Activated T-helper 2 cell treated with anti-CD3 and anti-CD28 coated beads, Interferon-gamma antibody, Interleukin-2, Interleukin-4, amounts not matched to agents 10 μg/mL and 5 μg/mL and 100 μg/mL, durations not matched to agents 14 hours and 24 hours and 36 hours (primary cell): ENCODE measurements around the gene SLC7A7. TPM values are rescaled to one million over a fixed set of nuclear protein-coding genes. Genes with fewer than 3 reads are reported as not detected.
A peak's percentile ranks its signal among the peaks of the same experiment; 100 is the strongest.
"Not testable (repeated sequence)": the region's sequence is repeated elsewhere in the genome, so short reads cannot be mapped to it uniquely, and the experiment has no call there.

Source experiments
- DNase-seq: peaks from one replicate; pipeline ENCODE4 v3.0.0; 2021; ENCODE audit warnings: low spot score
- H3K27ac Mint-ChIP-seq: one replicate; pipeline ENCODE4 v1.8.0; 2021; ENCODE audit warnings: mixed read lengths
- H3K27me3 Mint-ChIP-seq: one replicate; pipeline ENCODE4 v1.8.0; 2021; ENCODE audit warnings: low read depth, mixed read lengths
- H3K36me3 Mint-ChIP-seq: one replicate; pipeline ENCODE4 v1.8.0; 2021; ENCODE audit warnings: low read depth, mixed read lengths
- H3K4me1 Mint-ChIP-seq: one replicate; pipeline ENCODE4 v1.8.0; 2021; ENCODE audit warnings: low read depth, mixed read lengths
- H3K4me3 Mint-ChIP-seq: one replicate; pipeline ENCODE4 v1.8.0; 2021; ENCODE audit warnings: low read depth, mild to moderate bottlenecking, moderate library complexity, mixed read lengths
- H3K9me3 Mint-ChIP-seq: one replicate; pipeline ENCODE4 v1.8.0; 2021; ENCODE audit warnings: mixed read lengths
- intact Hi-C: fragments of 100-400 bp; cut with micrococcal nuclease; formaldehyde crosslinking; loops from one replicate; pipeline ENCODE4 v1.15.1; 2023
- total RNA-seq: library from RNA; stranded (reverse); gene quantifications from 2 replicates; pipeline ENCODE4 v1.2.3, GENCODE V29; 2022

Gene SLC7A7
- total RNA-seq, 1 donor from 2014 or later, result not detected

DNA sequence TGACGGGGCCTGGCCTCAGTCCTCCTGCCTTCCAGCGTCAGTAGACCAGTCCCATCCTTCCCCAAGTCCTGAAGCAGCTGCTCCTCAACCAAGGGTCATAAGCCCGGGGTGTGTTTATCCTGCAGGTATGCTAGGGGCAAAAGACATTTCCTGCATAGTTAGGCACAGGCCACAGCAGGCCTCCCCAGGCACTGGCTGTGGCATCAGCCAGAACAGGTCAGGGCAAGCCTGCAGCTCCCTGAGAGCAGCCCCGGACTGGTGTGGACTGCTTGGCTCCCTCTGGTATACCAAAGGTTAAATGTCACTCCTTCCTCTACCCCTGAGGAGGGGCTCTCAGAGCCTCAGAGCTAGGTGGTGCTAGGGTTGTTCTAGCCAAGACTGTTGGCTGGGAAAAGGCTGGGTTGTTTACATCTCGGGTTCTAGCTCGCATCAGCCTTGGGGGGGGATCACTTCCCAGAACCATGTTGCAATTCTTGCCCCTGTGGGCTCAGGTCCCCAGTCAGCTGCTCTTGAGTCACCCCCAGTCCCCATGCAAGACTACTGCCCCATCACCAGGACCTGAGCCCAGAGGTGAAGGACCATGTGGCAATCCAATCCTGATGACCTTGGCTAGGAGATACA is 24.0 kb upstream of the SLC7A7 start:
- peaks cover 21% of the 10 kb centered on the region for H3K27me3 Mint-ChIP-seq

DNA sequence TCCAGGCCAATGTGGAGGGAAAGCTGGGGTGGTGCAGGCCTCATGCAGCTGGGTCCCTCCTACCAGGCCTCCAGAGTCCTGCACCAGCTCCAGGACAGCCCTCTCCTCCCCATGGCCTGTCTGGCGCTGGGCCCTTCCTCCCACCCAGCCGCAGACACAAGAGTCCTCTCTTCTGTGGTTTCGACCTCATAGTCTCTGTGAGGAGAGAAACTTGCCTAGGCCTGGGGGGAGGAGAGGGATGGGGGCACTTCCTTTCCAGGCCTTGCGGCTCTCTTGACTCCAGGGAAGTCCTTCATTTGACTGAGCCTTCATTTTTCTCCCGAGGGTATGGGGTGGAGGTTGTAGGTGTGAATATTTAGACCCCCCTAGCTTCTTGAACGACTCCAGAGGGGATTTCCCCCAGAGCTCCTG is 23.4 kb upstream of the SLC7A7 start:
- H3K4me1 Mint-ChIP-seq, result peaks cover 3% of the 10 kb centered on the region
- H3K4me3 Mint-ChIP-seq, result no peak overlapping the region
- no peaks in the 10 kb centered on the region for H3K9me3 Mint-ChIP-seq
- DNase-seq, result no peak
- H3K36me3 Mint-ChIP-seq, result peaks cover 35% of the 10 kb centered on the region
- no peak overlapping the region for H3K27ac Mint-ChIP-seq
- intact Hi-C loops, result no loop called here
- peaks cover 21% of the 10 kb centered on the region for H3K27me3 Mint-ChIP-seq

More for the DNA sequence above, 24.0 kb upstream of the SLC7A7 start:
- intact Hi-C loops, result no loop called here
- no peak overlapping the region for H3K27ac Mint-ChIP-seq
- H3K36me3 Mint-ChIP-seq, result peaks cover 29% of the 10 kb centered on the region
- H3K4me1 Mint-ChIP-seq, result peaks cover 3% of the 10 kb centered on the region
- H3K9me3 Mint-ChIP-seq, result no peaks in the 10 kb centered on the region
- H3K4me3 Mint-ChIP-seq, result no peak overlapping the region
- no peak for DNase-seq

DNA sequence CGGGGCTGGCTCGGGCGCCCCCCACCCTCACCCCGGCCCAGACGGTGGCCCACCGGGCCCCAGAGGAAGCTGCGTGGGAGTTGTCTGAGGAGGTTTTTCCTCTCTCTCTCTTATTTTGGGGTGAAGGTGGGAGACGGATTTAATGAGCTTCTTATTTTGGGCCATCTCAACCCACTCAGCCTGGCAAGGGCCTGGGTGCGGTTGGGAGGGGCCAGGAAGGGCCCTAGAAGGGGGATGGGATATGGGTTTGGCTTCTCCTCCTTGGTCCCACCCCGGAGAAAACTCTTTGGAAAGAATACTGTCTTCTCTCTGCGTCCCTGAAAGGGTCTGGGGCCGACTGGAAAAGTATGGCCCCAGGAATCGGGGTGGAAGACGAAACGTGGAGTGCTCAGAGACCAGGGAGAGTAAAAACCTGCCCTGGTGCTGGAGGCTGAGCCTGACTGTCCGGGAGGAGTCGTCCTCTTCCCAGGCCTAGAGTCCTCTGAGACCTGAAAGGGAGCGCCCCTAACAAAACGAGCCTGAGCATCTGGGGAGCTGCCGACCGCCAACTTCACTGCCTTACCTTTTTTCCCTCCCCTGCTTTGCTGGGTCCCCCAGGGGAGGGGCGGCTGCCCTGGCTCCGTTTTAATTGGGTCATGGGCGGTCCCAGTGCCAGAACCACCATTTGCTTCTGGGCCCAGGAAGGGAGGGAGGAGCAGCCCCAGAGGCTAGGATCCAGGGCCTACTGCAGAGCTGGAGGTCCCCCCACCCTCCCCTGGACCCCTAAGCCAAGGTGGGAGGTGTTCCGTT is 22.7 kb upstream of the SLC7A7 start:
- no peak for DNase-seq
- H3K4me3 Mint-ChIP-seq, result no peak overlapping the region
- H3K9me3 Mint-ChIP-seq, result no peaks in the 10 kb centered on the region
- peaks cover 3% of the 10 kb centered on the region for H3K4me1 Mint-ChIP-seq
- H3K27ac Mint-ChIP-seq, result no peak overlapping the region
- intact Hi-C loops, result no loop called here
- peaks cover 39% of the 10 kb centered on the region for H3K36me3 Mint-ChIP-seq
- peaks cover 21% of the 10 kb centered on the region for H3K27me3 Mint-ChIP-seq

DNA sequence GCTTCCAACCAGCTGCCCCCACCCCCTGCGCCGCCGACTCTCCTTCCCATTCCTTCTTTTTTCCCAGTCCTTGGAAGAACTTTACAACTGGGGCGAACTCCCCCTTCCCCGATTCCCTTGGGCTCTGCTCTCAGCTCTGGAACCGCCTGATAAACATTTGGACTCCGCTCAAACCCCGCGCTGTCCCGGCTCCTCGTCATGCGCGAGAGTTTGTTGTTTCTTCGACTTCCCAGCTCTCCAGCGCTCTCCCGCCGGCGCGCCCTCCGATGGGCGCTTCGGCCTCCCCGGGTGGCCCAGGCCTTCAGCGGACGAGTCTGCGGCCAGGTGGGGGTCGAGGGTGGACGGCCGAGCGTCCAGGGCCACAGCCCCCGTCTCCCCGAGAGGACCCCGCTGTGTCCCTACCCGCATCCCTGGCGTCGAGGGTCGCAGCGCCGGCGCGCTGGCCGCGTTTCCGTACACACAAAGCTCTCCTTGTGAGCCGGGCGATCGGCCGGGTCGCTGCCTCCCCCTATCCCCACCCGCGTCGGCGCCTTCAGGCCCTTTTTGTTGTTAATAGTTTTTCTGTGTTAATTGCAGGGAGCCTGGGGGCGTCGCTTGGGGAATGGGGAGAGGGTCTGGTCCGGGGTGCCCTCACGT is 22.0 kb upstream of the SLC7A7 start:
- Mint-ChIP-seq H3K27ac (no peak overlapping the region), H3K4me3 (peak overlapping the region; percentile 60), H3K36me3 (peaks cover 43% of the 10 kb centered on the region), H3K27me3 (peaks cover 21% of the 10 kb centered on the region), H3K9me3 (no peaks in the 10 kb centered on the region), H3K4me1 (peaks cover 3% of the 10 kb centered on the region)
- DNase-seq, result no peak
- intact Hi-C loops, result no loop called here

DNA sequence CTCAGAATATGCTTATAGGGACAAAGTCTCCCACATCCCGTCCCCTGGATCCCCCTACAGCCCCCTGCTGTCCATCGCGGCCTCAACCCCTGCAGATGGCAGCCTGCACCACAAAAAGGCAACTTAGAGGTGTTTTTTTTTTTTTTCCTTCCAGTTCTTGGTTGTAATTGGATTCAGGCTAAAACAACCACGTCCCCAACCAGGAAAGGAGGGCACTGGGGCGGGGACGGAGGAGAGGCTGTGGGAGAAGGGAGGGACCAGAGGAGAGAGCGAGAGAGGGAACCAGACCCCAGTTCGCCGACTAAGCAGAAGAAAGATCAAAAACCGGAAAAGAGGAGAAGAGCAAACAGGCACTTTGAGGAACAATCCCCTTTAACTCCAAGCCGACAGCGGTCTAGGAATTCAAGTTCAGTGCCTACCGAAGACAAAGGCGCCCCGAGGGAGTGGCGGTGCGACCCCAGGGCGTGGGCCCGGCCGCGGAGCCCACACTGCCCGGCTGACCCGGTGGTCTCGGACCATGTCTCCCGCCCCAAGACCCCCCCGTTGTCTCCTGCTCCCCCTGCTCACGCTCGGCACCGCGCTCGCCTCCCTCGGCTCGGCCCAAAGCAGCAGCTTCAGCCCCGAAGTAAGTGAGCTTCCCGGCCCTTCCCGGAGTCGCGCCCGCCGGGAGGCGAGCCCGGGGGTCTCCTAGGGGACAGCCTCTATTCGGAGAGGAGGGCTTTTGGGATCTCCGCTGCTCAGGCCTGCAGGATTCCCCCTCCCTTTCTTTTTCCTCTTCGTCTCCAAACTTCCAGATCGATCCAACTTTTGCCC is 21.3 kb upstream of the SLC7A7 start, which contains the start of gene MMP14:
MMP14 (plus strand) TSS at position 285 of the 813 bp plus-strand sequence; CDS start at position 518, 233 bp downstream.
- Mint-ChIP-seq H3K4me1 (peaks cover 8% of the 10 kb centered on the region), H3K36me3 (peaks cover 49% of the 10 kb centered on the region), H3K9me3 (no peaks in the 10 kb centered on the region), H3K27me3 (peaks cover 21% of the 10 kb centered on the region), H3K4me3 (peak within 1 kb of the TSS; percentile 60), H3K27ac (peak within 1 kb of the TSS; percentile 0)
- DNase-seq, result no peak
- intact Hi-C loops, result no loop called here

DNA sequence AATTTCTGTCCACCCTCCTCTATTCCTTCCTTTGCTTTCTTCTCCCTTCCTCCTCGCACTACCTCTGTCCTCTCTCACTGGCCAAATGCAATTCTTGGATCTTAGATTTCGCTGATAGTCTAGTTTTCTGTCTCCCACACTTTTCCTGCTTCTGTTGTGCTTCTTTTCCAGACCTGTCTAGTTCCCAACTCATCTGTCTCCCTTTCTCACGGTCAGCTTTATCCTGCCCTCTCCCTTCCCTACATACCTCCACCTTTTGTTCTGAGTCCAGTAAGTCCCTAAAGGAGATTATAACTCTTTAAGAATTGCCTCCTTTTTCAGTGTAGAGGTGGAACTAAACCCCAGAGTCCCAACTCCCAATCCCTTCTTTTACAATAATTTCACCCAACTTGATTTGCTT is 20.3 kb upstream of the SLC7A7 start:
- Mint-ChIP-seq H3K27ac (peak overlapping the region; percentile 0), H3K4me3 (no peak overlapping the region), H3K36me3 (peaks cover 55% of the 10 kb centered on the region), H3K9me3 (no peaks in the 10 kb centered on the region), H3K4me1 (peaks cover 13% of the 10 kb centered on the region), H3K27me3 (peaks cover 21% of the 10 kb centered on the region)
- intact Hi-C loops, result no loop called here
- DNase-seq, result no peak

DNA sequence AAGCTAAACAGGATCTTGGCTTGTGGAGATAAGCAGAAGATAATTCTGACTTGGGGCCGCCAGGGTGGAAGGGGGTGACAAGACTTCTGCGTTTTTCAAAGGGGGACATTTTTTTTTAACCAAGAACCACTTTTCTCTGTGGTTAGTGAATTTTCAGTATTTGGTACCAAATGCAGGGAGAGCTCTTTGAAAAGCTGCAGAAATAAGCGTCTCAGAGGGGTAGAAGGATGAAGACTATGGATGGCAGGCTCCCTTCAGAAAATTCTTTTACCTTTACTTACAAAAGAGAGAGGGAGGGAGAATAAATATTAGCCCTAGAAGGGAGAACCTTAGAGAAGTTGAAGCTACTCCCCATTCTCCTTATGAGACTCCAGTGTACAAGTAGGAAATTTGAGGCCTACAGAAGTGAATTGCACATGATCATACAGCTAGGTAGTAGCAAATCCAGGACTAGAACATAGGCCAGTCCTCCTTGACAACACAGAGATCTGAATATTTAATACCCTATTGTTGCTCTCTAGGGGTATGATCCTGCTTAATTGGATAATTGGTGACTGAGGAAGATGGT is 15.3 kb upstream of the SLC7A7 start:
- Mint-ChIP-seq H3K36me3 (peaks cover 46% of the 10 kb centered on the region), H3K4me3 (peak overlapping the region; percentile 94), H3K4me1 (peaks cover 21% of the 10 kb centered on the region), H3K27ac (peak overlapping the region; percentile 91), H3K27me3 (no peaks in the 10 kb centered on the region), H3K9me3 (no peaks in the 10 kb centered on the region)
- DNase-seq, result no peak
- intact Hi-C loops, result no loop called here

DNA sequence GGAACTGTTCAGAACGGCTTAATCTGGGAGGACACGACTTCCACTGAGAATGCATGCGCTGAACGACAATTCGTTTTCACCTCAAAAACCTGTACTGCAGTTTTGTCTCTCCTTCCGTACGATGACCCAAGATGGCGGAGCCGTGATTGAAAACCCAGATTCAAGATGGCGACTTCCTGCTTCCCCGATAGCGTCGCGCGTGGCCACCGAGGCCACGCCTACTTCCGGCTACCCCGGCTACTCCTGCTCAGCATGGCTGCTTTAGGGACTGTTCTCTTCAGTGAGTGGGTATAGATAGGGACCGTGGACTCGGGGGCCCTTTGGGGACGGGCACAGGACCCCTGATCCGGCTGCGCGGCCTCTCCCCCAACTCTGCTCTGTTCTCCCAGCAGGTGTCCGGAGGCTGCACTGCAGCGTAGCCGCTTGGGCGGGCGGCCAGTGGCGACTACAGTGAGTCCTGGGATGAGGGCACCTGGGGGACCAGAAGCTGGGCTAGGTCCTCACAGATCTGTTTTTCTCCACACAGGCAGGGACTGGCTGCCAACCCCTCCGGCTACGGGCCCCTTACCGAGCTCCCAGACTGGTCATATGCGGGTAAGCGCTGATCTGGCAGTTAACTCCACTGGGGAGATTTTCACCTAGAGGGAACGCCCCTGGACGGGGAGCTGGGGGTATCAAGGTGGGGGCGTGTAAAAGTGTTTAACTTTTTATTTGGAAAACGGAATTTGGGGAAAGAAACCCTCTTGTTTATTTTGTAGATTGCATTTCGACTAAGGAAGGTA is 14.6 kb upstream of the SLC7A7 start, which contains the start of gene MRPL52:
MRPL52 (plus strand) TSS at position 227 of the 782 bp plus-strand sequence; CDS start at position 253, 26 bp downstream.
- Mint-ChIP-seq H3K4me3 (peak within 1 kb of the TSS; percentile 94), H3K36me3 (peaks cover 39% of the 10 kb centered on the region), H3K27ac (peak within 1 kb of the TSS; percentile 91), H3K4me1 (peaks cover 23% of the 10 kb centered on the region), H3K27me3 (no peaks in the 10 kb centered on the region), H3K9me3 (no peaks in the 10 kb centered on the region)
- intact Hi-C loops, result loop anchor here (2.0 kb wide), 1 partner anchor 63 kb away; the partner anchor contains the start of gene OXA1L
- DNase-seq, result peak; percentile 81

DNA sequence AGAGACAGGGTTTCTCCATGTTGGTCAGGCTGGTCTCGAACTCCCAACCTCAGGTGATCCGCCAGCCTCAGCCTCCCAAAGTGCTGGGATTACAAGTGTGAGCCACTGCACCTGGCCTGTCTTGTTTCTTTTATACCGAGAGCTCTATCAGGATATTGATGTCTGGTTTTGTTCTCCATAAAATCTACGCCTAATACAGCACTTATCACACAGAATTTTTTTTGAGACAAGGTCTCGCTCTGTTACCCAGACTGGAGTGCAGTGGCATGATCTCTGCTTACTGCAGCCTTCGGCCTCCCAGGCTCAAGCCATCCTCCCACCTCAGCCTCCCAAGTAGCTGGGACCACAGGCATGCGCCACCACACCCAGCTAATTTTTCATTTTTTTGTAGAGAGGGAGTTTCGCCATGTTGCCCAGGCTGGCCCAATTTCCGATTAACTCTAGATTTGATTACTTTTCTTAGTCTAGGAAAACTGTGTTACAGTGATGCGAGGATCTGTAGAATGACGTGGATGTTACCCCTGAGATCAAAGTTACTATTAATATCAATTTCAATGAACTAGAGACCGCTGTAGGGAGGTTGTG is 13.9 kb upstream of the SLC7A7 start:
- Mint-ChIP-seq H3K27ac (peak overlapping the region; percentile 91), H3K4me3 (peak overlapping the region; percentile 94), H3K4me1 (peaks cover 28% of the 10 kb centered on the region), H3K36me3 (peaks cover 35% of the 10 kb centered on the region)
- not testable (repeated sequence) for DNase-seq, H3K9me3 Mint-ChIP-seq, H3K27me3 Mint-ChIP-seq
- intact Hi-C loops, result loop anchor here (2.0 kb wide), 1 partner anchor 62 kb away; the partner anchor contains the start of gene OXA1L

DNA sequence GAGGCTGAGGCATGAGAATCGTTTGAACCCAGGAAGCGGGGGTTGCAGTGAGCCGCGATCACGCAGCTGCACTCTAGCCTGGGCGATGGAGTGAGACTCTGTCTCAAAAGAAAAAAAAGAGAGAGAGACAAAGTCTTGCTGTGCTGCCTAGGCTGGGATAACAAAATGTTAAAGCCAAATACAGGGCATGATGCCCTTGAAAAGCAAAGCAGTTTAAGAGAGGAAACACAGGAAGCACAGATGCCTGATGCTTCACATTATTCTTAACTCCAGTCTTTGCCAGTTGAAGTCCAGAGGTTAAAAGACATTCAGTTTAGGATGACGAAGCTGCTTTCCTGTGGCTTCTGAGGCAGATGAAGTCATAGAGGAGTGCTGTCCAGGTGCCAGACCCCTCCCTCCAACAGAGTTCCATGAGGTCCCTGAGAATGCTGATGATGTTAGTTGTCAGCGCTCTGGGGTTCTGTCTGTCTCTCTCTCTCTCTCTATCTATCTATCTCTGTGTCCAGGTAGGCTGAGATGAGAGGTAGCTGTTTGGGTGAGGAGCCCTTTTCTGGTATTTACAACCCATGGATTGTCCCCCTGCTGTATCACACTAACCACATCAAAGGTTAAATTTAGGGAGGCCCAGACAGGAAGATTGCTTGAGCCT is 9.6 kb upstream of the SLC7A7 start:
- no peak for DNase-seq
- Mint-ChIP-seq H3K27me3 (peaks cover 14% of the 10 kb centered on the region), H3K9me3 (no peaks in the 10 kb centered on the region), H3K27ac (no peak overlapping the region), H3K36me3 (peaks cover 4% of the 10 kb centered on the region), H3K4me3 (no peak overlapping the region), H3K4me1 (peaks cover 24% of the 10 kb centered on the region)
- intact Hi-C loops, result loop anchor here (5.0 kb wide), 2 partner anchors 47 to 253 kb away; partner anchors contain the start of gene LRP10
